OCI-LY1 (cell line): ENCODE results near the gene HSPD1.

ENCODE experiments used
- CTCF ChIP-seq: fragments of 200-600 bp; sonication (generic), shearing (Covaris generic); IDR thresholded peaks from 2 replicates; pipeline ENCODE4 v1.5.1; 2017; ENCODE audit warnings: mild to moderate bottlenecking, antibody characterized with exemption, low read length, moderate library complexity, mixed read lengths
- EZH2 ChIP-seq: fragments of 200-600 bp; sonication (generic), shearing (Covaris generic); IDR thresholded peaks from 2 replicates; pipeline ENCODE4 v1.8.0; 2017; ENCODE audit warnings: borderline replicate concordance, mixed run types, mild to moderate bottlenecking, antibody characterized with exemption, low read length, moderate library complexity, mixed read lengths

- TF ChIP-seq CTCF (no peak), EZH2 (no peak)
Measured at GRCh38 chr2:197514754-197515153, 15.1 kb upstream of the HSPD1 start.
